GM10248 (cell line): ENCODE results near the gene ADCY4.

ENCODE experiments used
- CTCF ChIA-PET: fragments of 300-600 bp; sonication (Branson Sonifier 250); formaldehyde crosslinking; extraction: SDS; loops from one replicate; lab custom pipeline; 2021; ENCODE audit warnings: antibody characterized with exemption; lab: Yijun Ruan, JAX
- POLR2A ChIA-PET: fragments of 350-650 bp; sonication (Branson Sonifier 250); formaldehyde crosslinking; extraction: SDS; loops from one replicate; lab custom pipeline; 2020; ENCODE audit warnings: antibody characterized with exemption; lab: Yijun Ruan, JAX
- DNase-seq: peaks from one replicate; pipeline ENCODE4 v3.0.0; 2012; ENCODE audit errors: extremely low spot score
- CTCF ChIP-seq: IDR thresholded peaks from 2 replicates; pipeline ENCODE4 v1.5.1; 2012; ENCODE audit warnings: mild to moderate bottlenecking, low read depth; ENCODE audit errors: extremely low read depth, missing control alignments, control extremely low read depth

ADCY4 gene

GRCh38 chr14:24283796-24284460 is 50.9 kb downstream of the ADCY4 start:
- POLR2A ChIA-PET, result no interaction called here

GRCh38 chr14:24282736-24283135 is 52.1 kb downstream of the ADCY4 start:
- ChIA-PET CTCF (interaction anchor here (1.2 to 13.3 kb wide), 7 partner anchors 8 to 67 kb away, joined by 4 to 121 read pairs (median 10); partner anchors contain the start of genes CIDEB, DHRS1, MDP1 and NOP9), POLR2A (interaction anchor here (0.6 kb wide), 1 partner anchor 143 kb away, joined by 6 read pairs; no protein-coding TSS in a partner anchor)
- no peak for TF ChIP-seq CTCF
- DNase-seq, result no peak

More at GRCh38 chr14:24283796-24284460, 50.9 kb downstream of the ADCY4 start:
- CTCF ChIA-PET, result interaction anchor here (1.1 to 13.3 kb wide), 10 partner anchors 7 to 148 kb away, joined by 3 to 121 read pairs (median 4); partner anchors contain the start of genes CIDEB, DHRS1, MDP1 and NOP9
- no peak for DNase-seq
- TF ChIP-seq CTCF, result no peak

GRCh38 chr14:24281636-24282035 is 53.2 kb downstream of the ADCY4 start:
- no peak for TF ChIP-seq CTCF
- POLR2A ChIA-PET, result no interaction called here
- CTCF ChIA-PET, result interaction anchor here (1.7 to 13.3 kb wide), 7 partner anchors 10 to 66 kb away, joined by 6 to 121 read pairs (median 26); partner anchors contain the start of genes CIDEB, DHRS1, MDP1 and NOP9
- DNase-seq, result no peak

- no peak for TF ChIP-seq CTCF
- ChIA-PET POLR2A (interaction anchor here (1.1 kb wide), 1 partner anchor 30 kb away, joined by 3 read pairs; the partner anchor contains the start of gene LTB4R), CTCF (interaction anchor here (0.7 to 13.3 kb wide), 12 partner anchors 10 to 65 kb away, joined by 3 to 121 read pairs (median 8); partner anchors contain the start of genes CIDEB, DHRS1, MDP1 and NOP9)
- no peak for DNase-seq
Measured at GRCh38 chr14:24280797-24281460, 53.9 kb downstream of the ADCY4 start.

- TF ChIP-seq CTCF, result peak; percentile 11
- DNase-seq, result peak; percentile 50
- ChIA-PET POLR2A (no interaction called here), CTCF (interaction anchor here (0.7 to 13.3 kb wide), 12 partner anchors 10 to 63 kb away, joined by 3 to 121 read pairs (median 12); partner anchors contain the start of genes CIDEB, DHRS1, MDP1 and NOP9)
Measured at GRCh38 chr14:24279301-24280186, 55.3 kb downstream of the ADCY4 start.

GRCh38 chr14:24278424-24278823 is 56.4 kb downstream of the ADCY4 start:
- no peak for DNase-seq
- no peak for TF ChIP-seq CTCF
- CTCF ChIA-PET, result interaction anchor here (1.2 to 13.3 kb wide), 8 partner anchors 8 to 153 kb away, joined by 3 to 121 read pairs (median 20); partner anchors contain the start of genes CIDEB, DHRS1, MDP1 and NOP9
- POLR2A ChIA-PET, result no interaction called here
